Uterus (tissue), 4 donors: Measurements from ENCODE around the gene TMSB15C. TPM values are rescaled to one million over a fixed set of nuclear protein-coding genes. Genes with fewer than 3 reads are reported as not detected.

Experiments used
- DNase-seq, 2 donors: peaks; one replicate each; pipeline ENCODE4 v3.0.0-alpha.2; 2019 to 2020
- H3K27ac ChIP-seq, 2 donors: fragments of 200-600 bp; sonication (generic); 1 replicate in 1 of 2; 2 replicates in 1 of 2; pipeline ENCODE4 v1.5.1; 2016 to 2018
- H3K27me3 ChIP-seq, 2 donors: fragments of 200-600 bp; sonication (generic); one replicate each; pipeline ENCODE4 v1.5.1; 2018 to 2019; ENCODE audit warnings: control low read depth in 1 of 2
- H3K36me3 ChIP-seq, 2 donors: fragments of 200-600 bp; sonication (generic); one replicate each; pipeline ENCODE4 v1.5.1; 2019; ENCODE audit warnings: control low read depth in 1 of 2
- H3K4me1 ChIP-seq, 2 donors: fragments of 200-600 bp; sonication (generic); one replicate each; pipeline ENCODE4 v1.5.1; 2018 to 2019; ENCODE audit warnings: control low read depth in 1 of 2
- H3K4me3 ChIP-seq, 2 donors: fragments of 200-600 bp; sonication (generic); 1 replicate in 1 of 2; 2 replicates in 1 of 2; pipeline ENCODE4 v1.5.1; 2018 to 2019; ENCODE audit warnings: mild to moderate bottlenecking in 1 of 2
- H3K9me3 ChIP-seq, 2 donors: fragments of 200-600 bp; sonication (generic); one replicate each; pipeline ENCODE4 v1.5.1; 2019; ENCODE audit warnings: control low read depth in 1 of 2
- CTCF ChIP-seq, 4 experiments: fragments of 200-600 bp in 2 of 4; fragments of 450-650 bp in 2 of 4; sonication (generic) in 2 of 4; IDR thresholded peaks; one replicate each; pipeline ENCODE4 v1.5.1; 2016 to 2019; ENCODE audit warnings: antibody characterized with exemption in 4 of 4, mild to moderate bottlenecking in 2 of 4, moderate library complexity in 1 of 4
- POLR2A ChIP-seq, 2 donors: fragments of 450-650 bp; IDR thresholded peaks; one replicate each; pipeline ENCODE4 v1.6.1; 2016; ENCODE audit warnings: antibody characterized with exemption in 2 of 2, mild to moderate bottlenecking in 1 of 2, moderate library complexity in 1 of 2
- intact Hi-C: fragments of 100-400 bp; cut with DNase I; formaldehyde crosslinking; loops from one replicate; pipeline ENCODE4 v1.15.1; 2023; ENCODE audit warnings: low total_unique reads
- total RNA-seq, 4 donors: library from RNA; depleted of rRNA in 3 of 4; stranded (reverse); fragments of >200 nt in 3 of 4; gene quantifications; one replicate each; pipeline versions ENCODE4 v1.1.0 to v1.2.4, GENCODE V29; 2014 to 2023
- donor health status: DM: yes; HTN: yes; CAD: no.

Gene TMSB15C
- total RNA-seq, 4 donors from 2014 or later: 0.59 to 20.3 (median 11.2) TPM

- Histone ChIP-seq H3K27me3 (peaks cover 0 to 10% of the 10 kb centered on the region in 2 donors), H3K27ac (no peak overlapping the region), H3K4me3 (no peak overlapping the region), H3K4me1 (no peaks in the 10 kb centered on the region), H3K9me3 (no peaks in the 10 kb centered on the region), H3K36me3 (no peaks in the 10 kb centered on the region)
- no peak for DNase-seq
- TF ChIP-seq CTCF (IDR thresholded peaks at IDR 0.05): no peak
- TF ChIP-seq POLR2A (IDR thresholded peaks at IDR 0.05): no peak
- intact Hi-C loops: no loop called here
These were observed 22.9 kb upstream of the TMSB15C start for GRCh38 chrX:104098919-104099318.

- H3K27me3 ChIP-seq: peaks cover 0 to 10% of the 10 kb centered on the region in 2 donors
- TF ChIP-seq POLR2A (IDR thresholded peaks at IDR 0.05) (no peak), CTCF (IDR thresholded peaks at IDR 0.05) (peak; percentile 55 to 66 (median 62))
- H3K9me3 ChIP-seq: no peaks in the 10 kb centered on the region
- H3K27ac ChIP-seq: no peak overlapping the region
- no peak overlapping the region for H3K4me3 ChIP-seq
- no peaks in the 10 kb centered on the region for H3K36me3 ChIP-seq
- DNase-seq: peak; percentile 32 to 56
- H3K4me1 ChIP-seq: no peaks in the 10 kb centered on the region
- intact Hi-C loops: no loop called here
These were observed 22.2 kb upstream of the TMSB15C start for GRCh38 chrX:104098151-104098808.

- Histone ChIP-seq H3K27me3 (peaks cover 0 to 5% of the 10 kb centered on the region in 2 donors), H3K27ac (no peak overlapping the region), H3K4me3 (no peak overlapping the region), H3K4me1 (no peaks in the 10 kb centered on the region), H3K36me3 (no peaks in the 10 kb centered on the region), H3K9me3 (no peaks in the 10 kb centered on the region)
- DNase-seq: no peak
- TF ChIP-seq POLR2A (IDR thresholded peaks at IDR 0.05) (no peak), CTCF (IDR thresholded peaks at IDR 0.05) (no peak)
- intact Hi-C loops: no loop called here
These were observed 9.9 kb upstream of the TMSB15C start for GRCh38 chrX:104085919-104086318.

- Histone ChIP-seq H3K27ac (no peak overlapping the region), H3K27me3 (peaks cover 0 to under 1% of the 10 kb centered on the region in 2 donors), H3K4me3 (no peak overlapping the region), H3K9me3 (no peaks in the 10 kb centered on the region), H3K4me1 (no peaks in the 10 kb centered on the region), H3K36me3 (no peaks in the 10 kb centered on the region)
- intact Hi-C loops: no loop called here
- TF ChIP-seq CTCF (IDR thresholded peaks at IDR 0.05) (no peak), POLR2A (IDR thresholded peaks at IDR 0.05) (no peak)
- no peak for DNase-seq
These were observed 9.4 kb upstream of the TMSB15C start for GRCh38 chrX:104085477-104085876.

- Histone ChIP-seq H3K9me3 (no peaks in the 10 kb centered on the region), H3K27ac (no peak overlapping the region), H3K36me3 (no peaks in the 10 kb centered on the region), H3K4me1 (no peaks in the 10 kb centered on the region), H3K4me3 (no peak overlapping the region), H3K27me3 (no peaks in the 10 kb centered on the region)
- intact Hi-C loops: no loop called here
- no peak for TF ChIP-seq CTCF (IDR thresholded peaks at IDR 0.05)
- TF ChIP-seq POLR2A (IDR thresholded peaks at IDR 0.05): no peak
- DNase-seq: no peak
These were observed 8.7 kb upstream of the TMSB15C start for GRCh38 chrX:104084534-104085277.
